ENCODE data around the gene THEMIS2. TPM values are rescaled to one million over a fixed set of nuclear protein-coding genes. Genes with fewer than 3 reads are reported as not detected.
"Not testable (repeated sequence)": the region's sequence is repeated elsewhere in the genome, so short reads cannot be mapped to it uniquely, and the experiment has no call there.

The THEMIS2 gene
- total RNA-seq, 2 donors from 2014 or later = 7.4 to 13.1 TPM

GRCh38 chr1:27849951-27850350, 22.4 kb upstream of the THEMIS2 start:
- TF ChIP-seq CTCF (IDR thresholded peaks at IDR 0.05) = no peak
- no peaks in the 10 kb centered on the region for H3K4me1 ChIP-seq
- no peak overlapping the region for H3K27ac ChIP-seq
- no peaks in the 10 kb centered on the region for H3K27me3 ChIP-seq
- no peak overlapping the region for H3K4me3 ChIP-seq
- DNase-seq (ENCODE audit: low spot score) = no peak
- peaks cover 64% of the 10 kb centered on the region for H3K36me3 ChIP-seq
- H3K9me3 ChIP-seq = no peaks in the 10 kb centered on the region

GRCh38 chr1:27855085-27855484, 17.3 kb upstream of the THEMIS2 start:
- Histone ChIP-seq H3K9me3 (no peaks in the 10 kb centered on the region), H3K4me1 (peaks cover 0 to 9% of the 10 kb centered on the region in 2 donors), H3K27ac (no peak overlapping the region), H3K4me3 (no peak overlapping the region), H3K36me3 (peaks cover 18% of the 10 kb centered on the region), H3K27me3 (no peaks in the 10 kb centered on the region)
- no peak for TF ChIP-seq CTCF (IDR thresholded peaks at IDR 0.05)
- DNase-seq (ENCODE audit: low spot score) = no peak

GRCh38 chr1:27856561-27857343, 15.6 kb upstream of the THEMIS2 start:
- TF ChIP-seq CTCF (IDR thresholded peaks at IDR 0.05) = no peak
- Histone ChIP-seq H3K36me3 (peaks cover under 1% of the 10 kb centered on the region), H3K4me3 (no peak overlapping the region), H3K27ac (no peak overlapping the region), H3K9me3 (no peaks in the 10 kb centered on the region), H3K27me3 (no peaks in the 10 kb centered on the region), H3K4me1 (peaks cover 0 to 9% of the 10 kb centered on the region in 2 donors)
- no peak for DNase-seq (ENCODE audit: low spot score)

DNA sequence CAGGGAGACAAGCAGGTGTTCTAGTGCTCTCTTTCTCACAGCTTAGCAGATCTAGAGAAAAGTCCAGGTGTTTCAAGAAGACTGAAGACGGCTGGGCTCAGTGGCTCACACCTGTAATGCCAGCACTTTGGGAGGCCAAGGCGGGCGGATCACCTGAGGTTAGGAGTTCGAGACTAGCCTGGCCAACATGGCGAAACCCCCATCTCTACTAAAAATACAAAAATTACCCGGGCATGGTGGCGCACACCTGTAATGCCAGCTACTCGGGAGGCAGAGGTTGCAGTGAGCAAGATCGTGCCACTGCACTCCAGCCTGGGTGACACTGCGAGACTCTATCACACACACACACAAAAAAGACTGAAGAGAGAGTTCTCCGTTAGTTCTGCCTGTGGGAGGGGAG, 14.8 kb upstream of the THEMIS2 start:
- H3K9me3 ChIP-seq; H3K4me3 ChIP-seq; H3K27ac ChIP-seq; DNase-seq (ENCODE audit: low spot score); H3K27me3 ChIP-seq; H3K36me3 ChIP-seq: not testable (repeated sequence)
- peaks cover 0 to 12% of the 10 kb centered on the region in 2 donors for H3K4me1 ChIP-seq

DNA sequence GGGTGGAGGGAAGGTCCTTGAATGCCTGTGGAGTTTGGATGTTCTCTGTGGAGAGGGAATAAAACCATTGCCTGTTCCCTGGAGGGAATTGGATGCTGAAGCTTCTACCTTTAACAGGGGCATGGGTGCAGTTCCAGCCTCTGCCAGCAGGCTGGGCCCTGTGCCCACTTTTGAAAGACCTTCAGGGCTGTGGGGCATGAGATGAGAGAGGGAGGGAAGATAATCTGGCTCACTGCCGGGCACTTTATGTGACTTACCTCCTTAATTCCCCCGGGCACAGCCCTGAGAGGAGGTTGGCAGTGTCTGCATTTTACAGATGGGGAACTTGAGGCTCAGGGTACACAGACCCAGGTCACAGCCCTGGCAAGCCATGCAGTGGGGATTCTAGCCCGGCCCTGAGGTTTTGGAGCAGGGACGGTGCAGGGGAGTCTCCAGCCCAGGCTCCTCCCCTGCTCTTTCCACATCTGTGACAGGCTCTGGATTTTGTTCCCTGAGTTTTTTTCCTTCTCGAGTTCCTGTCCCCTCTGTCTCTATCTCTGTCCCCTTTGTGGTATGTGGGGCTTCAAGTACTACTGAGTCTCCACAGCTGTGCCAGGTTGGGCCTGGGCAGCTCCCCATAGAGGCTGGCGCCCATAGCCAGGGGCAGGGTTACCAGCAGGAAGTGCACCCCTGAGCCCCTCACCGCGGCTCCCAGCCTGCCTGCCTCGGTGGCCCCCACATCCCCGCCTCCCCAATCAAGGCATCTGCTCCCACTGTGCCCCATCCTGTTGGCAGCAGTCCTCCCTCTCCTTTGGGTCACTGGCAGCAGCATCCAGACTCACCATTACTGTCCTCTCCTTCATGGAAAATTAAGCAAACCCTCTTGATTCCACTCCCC, 14.0 kb upstream of the THEMIS2 start:
- peaks cover 0 to 18% of the 10 kb centered on the region in 2 donors for H3K4me1 ChIP-seq
- TF ChIP-seq CTCF (IDR thresholded peaks at IDR 0.05) = peak; percentile 85 to 92
- H3K27me3 ChIP-seq = no peaks in the 10 kb centered on the region
- H3K27ac ChIP-seq = no peak overlapping the region
- H3K4me3 ChIP-seq = no peak overlapping the region
- H3K36me3 ChIP-seq = no peaks in the 10 kb centered on the region
- H3K9me3 ChIP-seq = no peaks in the 10 kb centered on the region
- peak; percentile 90 for DNase-seq (ENCODE audit: low spot score)

DNA sequence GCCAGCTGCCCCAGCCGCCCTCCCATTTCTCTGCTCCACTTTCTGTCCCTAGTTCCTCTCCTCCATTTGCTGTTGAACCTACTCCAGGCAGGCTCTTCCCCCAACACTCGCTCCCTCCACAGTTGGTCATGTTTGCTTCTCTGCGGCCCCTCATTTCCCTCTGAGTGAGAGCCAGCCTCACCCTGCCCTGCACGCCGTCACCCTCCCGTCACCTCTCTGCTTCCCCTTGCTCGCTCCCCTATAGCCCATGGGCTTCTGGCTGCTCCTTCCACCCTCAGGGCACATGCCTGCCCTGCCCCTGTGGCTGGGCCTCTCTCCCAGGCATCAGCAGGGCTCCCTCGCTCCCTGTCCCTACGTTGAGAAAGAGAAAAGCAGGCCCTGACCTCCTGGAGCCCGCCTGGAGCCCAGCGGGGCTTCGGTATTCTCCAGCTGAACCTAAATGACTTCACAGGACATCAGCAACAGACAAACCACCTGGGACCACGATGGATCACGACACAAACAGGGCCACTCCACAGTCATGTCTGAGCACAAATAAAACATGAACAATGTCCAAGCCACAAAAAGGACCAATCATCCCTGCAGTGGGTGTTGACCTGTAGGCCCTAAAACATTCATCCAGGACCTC, 13.3 kb upstream of the THEMIS2 start:
- no peak overlapping the region for H3K27ac ChIP-seq

More for the DNA sequence above, 13.3 kb upstream of the THEMIS2 start:
- peaks cover 0 to 21% of the 10 kb centered on the region in 2 donors for H3K4me1 ChIP-seq
- no peak for TF ChIP-seq CTCF (IDR thresholded peaks at IDR 0.05)
- no peaks in the 10 kb centered on the region for H3K9me3 ChIP-seq
- DNase-seq (ENCODE audit: low spot score) = no peak
- H3K27me3 ChIP-seq = no peaks in the 10 kb centered on the region
- H3K36me3 ChIP-seq = no peaks in the 10 kb centered on the region
- no peak overlapping the region for H3K4me3 ChIP-seq
